ENCODE data around the gene MED26.

MED26 gene

DNA sequence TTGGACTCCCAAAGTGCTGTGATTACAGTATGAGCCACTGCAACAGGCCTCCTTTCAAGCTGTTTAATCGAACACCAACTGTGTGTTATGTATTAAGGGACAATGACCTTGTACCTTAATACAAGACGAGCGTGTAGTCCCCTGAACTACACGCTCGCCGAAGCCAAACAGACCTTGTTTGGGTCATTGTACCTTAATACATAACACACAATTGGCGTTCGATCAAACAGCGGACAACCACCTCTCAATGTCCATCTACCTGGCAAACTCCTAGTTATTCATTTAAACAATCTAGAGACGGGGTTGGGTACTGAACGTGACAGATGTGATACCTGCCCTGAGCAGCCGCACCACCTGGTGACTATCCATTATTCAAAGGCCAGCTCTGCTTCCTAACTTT is 87.1 kb downstream of the MED26 start:
- DNase-seq (ENCODE audit: low spot score): no peak

DNA sequence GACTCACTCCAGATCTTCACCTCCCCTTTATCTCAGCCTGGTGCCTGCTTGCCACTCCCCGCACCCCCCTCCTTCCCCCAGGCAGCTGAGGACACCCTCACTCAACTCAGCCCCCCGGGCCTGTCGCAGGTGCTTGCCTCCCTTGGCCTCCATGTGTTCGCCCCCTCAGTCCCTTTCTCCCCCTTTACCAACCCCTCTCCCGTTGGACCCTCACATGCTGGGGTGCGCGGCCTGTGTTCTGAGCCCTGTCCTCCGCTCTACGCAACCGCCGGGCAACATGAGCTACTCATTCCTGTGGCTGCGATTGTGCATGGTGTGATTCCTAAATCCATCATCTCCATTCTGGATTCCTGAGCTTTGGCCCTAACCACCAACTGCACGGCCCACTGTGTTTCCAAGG is 90.9 kb downstream of the MED26 start:
- no peak for DNase-seq (ENCODE audit: low spot score)

- DNase-seq (ENCODE audit: low spot score): no peak
Measured at GRCh38 chr19:16536130-16536529, 91.9 kb downstream of the MED26 start.

DNA sequence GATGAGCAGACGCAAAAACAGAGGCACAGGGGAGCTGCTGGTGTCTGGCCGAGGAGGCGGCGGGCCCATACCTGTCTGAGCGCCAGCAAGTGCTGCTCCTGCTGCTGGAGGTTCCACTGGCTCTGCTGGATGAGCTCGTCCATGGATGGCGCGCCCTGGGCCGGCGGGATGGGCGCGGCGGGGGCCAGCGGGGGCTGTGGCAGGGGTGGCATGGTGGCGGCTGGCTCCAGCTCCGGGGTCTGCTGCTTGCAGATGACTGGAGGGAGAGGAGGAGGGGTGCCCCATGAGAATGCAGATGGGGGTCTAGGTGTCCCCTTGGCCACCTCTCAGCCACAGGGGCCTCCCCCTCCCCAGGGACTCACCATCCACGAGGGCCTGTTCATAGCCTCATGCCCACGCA is 92.6 kb downstream of the MED26 start:
- DNase-seq (ENCODE audit: low spot score): no peak

DNA sequence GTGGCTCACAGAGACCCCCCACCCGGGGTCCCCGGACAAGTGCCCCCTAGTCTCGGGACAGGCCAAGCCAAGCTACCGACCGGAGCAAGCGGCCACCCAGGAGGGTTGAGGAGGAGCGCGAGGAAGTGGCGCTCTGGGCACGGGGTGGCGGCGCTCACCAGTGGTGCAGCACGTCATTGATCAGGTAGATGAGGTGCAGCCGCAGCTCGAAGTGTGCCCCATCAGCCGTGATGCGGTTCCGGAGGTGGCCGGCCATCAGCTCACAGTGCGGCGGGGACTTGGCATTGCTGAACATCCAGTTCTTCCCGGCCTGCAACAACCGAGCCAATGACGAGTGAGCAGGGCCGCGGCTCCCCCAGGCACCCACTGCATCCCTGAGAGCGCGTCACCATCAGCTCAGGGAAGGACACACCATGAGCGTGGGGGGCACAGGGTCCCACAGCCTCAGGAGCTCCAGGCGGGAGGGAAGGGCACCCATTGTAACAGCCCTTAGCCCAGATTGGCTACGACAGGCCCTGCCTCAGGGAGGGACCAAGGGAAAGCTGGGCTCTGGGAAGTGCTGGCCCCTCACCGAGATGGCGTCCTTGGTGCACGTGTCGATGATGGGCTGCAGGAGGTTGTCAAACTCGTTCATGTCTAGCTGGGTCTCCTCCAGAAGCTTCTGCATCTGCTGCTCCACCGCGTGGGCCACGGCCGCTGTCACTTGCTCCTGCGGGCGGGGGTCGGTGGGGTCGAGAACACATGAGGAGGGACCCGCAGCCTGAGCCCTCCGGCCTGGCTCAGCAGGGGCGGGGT is 95.4 kb downstream of the MED26 start:
- no peak for DNase-seq (ENCODE audit: low spot score)

DNA sequence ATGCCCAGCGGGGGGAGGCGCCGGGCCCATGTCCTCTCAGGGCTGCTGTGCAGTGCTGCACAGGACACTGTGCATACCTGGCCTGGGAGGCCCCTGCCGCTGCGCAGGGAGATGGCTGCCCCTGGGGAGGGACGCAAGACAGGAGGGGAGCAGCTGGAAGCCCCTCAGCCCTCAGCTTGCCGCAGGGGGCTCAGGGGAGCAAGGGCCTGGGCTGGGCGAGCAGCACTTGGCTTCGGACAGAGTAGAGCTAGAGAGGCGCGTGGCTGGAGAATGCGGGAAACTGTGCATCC is 96.7 kb downstream of the MED26 start:
- no peak for DNase-seq (ENCODE audit: low spot score)

- no peak for DNase-seq (ENCODE audit: low spot score)
Measured at GRCh38 chr19:16530540-16531379, 97.2 kb downstream of the MED26 start.

- DNase-seq (ENCODE audit: low spot score): no peak
Measured at GRCh38 chr19:16529466-16530144, 98.4 kb downstream of the MED26 start.

- peak; percentile 63 for DNase-seq (ENCODE audit: low spot score)
Measured at GRCh38 chr19:16527971-16528521, 100.0 kb downstream of the MED26 start.

GRCh38 chr19:16527334-16527935 is 100.6 kb downstream of the MED26 start:
- no peak for DNase-seq (ENCODE audit: low spot score)

GRCh38 chr19:16525751-16526481 is 102.1 kb downstream of the MED26 start:
- DNase-seq (ENCODE audit: low spot score): no peak

DNA sequence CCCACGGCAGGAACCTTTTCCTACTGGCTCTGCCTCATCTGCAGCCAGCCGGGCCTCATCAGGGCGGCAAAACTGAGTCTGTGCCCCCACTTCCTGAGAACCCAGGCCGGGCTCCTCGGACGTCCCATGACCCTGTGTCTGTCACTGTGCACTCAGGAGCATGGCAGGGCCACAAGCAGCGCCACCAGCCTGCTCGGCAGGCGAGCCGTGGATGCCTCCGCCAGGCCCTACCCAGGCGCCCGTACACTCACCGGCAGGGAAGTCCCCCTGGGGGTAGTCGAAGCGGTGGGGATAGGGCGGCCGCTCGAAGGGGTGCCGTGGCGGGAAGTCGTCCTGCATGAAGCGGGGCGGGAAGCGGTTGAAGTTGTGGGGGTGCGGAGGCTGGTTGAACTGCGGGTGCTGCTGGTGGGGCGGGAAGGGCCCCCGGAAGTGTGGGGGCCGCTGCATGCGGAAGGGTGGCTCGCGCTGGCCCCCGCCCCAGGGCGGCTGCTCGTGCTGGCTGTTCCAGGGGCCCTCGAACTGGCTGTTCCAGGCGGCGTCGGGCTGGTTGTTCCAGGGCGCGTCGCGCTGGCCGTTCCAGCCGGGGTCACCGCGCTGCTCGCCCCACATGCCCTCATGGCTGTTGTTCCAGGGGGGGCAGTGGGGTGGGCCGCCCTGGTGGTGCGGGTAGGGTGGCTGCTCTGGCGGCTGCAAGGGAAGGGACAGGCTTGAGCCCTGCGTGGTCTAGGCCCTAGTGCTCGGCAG is 102.8 kb downstream of the MED26 start:
- no peak for DNase-seq (ENCODE audit: low spot score)
